ENCODE results near the gene PAK4. TPM values are rescaled to one million over a fixed set of nuclear protein-coding genes. Genes with fewer than 3 reads are reported as not detected.

PAK4 gene
- total and polyA plus RNA-seq, 2 donors from 2014 or later: 52.5 to 55.6 TPM

GRCh38 chr19:39186391-39186790, 60.8 kb downstream of the PAK4 start:
- DNase-seq (no peak), FAIRE-seq (no peak)
- no peak overlapping the region for H3K9ac ChIP-seq (ENCODE audit: low read length in 3 of 3)
- H3K4me3 ChIP-seq (ENCODE audit: low read length in 3 of 3): no peak overlapping the region
- TF ChIP-seq, protein P1, sequence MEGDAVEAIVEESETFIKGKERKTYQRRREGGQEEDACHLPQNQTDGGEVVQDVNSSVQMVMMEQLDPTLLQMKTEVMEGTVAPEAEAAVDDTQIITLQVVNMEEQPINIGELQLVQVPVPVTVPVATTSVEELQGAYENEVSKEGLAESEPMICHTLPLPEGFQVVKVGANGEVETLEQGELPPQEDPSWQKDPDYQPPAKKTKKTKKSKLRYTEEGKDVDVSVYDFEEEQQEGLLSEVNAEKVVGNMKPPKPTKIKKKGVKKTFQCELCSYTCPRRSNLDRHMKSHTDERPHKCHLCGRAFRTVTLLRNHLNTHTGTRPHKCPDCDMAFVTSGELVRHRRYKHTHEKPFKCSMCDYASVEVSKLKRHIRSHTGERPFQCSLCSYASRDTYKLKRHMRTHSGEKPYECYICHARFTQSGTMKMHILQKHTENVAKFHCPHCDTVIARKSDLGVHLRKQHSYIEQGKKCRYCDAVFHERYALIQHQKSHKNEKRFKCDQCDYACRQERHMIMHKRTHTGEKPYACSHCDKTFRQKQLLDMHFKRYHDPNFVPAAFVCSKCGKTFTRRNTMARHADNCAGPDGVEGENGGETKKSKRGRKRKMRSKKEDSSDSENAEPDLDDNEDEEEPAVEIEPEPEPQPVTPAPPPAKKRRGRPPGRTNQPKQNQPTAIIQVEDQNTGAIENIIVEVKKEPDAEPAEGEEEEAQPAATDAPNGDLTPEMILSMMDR (IDR thresholded peaks at IDR 0.05; ENCODE audit: borderline replicate concordance, extremely low read depth, insufficient read depth): no peak
- no peaks in the 10 kb centered on the region for H3K4me1 ChIP-seq (ENCODE audit: control insufficient read depth in 2 of 3, insufficient read depth in 2 of 3, low read depth in 1 of 3, low read length in 3 of 3)
- no peaks in the 10 kb centered on the region for H3K36me3 ChIP-seq (ENCODE audit: control insufficient read depth in 2 of 3, insufficient read depth in 3 of 3, low read length in 3 of 3)
- no peak overlapping the region for H3K27ac ChIP-seq (ENCODE audit: low read depth in 2 of 2, low read length in 2 of 2)
- H3K27me3 ChIP-seq (ENCODE audit: control insufficient read depth, insufficient read depth, low read length): no peaks in the 10 kb centered on the region
- no peaks in the 10 kb centered on the region for H3K9me3 ChIP-seq (ENCODE audit: control insufficient read depth in 2 of 3, insufficient read depth in 1 of 3, low read length in 3 of 3)
- intact Hi-C loops (cut with DNase I): loop anchor here (10.0 kb wide), 1 partner anchor 62 kb away; the partner anchor contains the start of gene PAK4

- no peak overlapping the region for H3K4me3 ChIP-seq (ENCODE audit: low read length in 3 of 3)
- no peaks in the 10 kb centered on the region for H3K9me3 ChIP-seq (ENCODE audit: control insufficient read depth in 2 of 3, insufficient read depth in 1 of 3, low read length in 3 of 3)
- no peaks in the 10 kb centered on the region for H3K27me3 ChIP-seq (ENCODE audit: control insufficient read depth, insufficient read depth, low read length)
- no peak overlapping the region for H3K27ac ChIP-seq (ENCODE audit: low read depth in 2 of 2, low read length in 2 of 2)
- peak in 1 of 5 donors; percentile 62 for DNase-seq
- H3K9ac ChIP-seq (ENCODE audit: low read length in 3 of 3): no peak overlapping the region
- intact Hi-C loops (cut with DNase I): loop anchor here (10.0 kb wide), 1 partner anchor 63 kb away; the partner anchor contains the start of gene PAK4
- TF ChIP-seq, protein P1 (IDR thresholded peaks at IDR 0.05; ENCODE audit: borderline replicate concordance, extremely low read depth, insufficient read depth): no peak
- H3K4me1 ChIP-seq (ENCODE audit: control insufficient read depth in 2 of 3, insufficient read depth in 2 of 3, low read depth in 1 of 3, low read length in 3 of 3): no peaks in the 10 kb centered on the region
- no peaks in the 10 kb centered on the region for H3K36me3 ChIP-seq (ENCODE audit: control insufficient read depth in 2 of 3, insufficient read depth in 3 of 3, low read length in 3 of 3)
- FAIRE-seq: no peak
Observed at GRCh38 chr19:39187552-39187943, 62.0 kb downstream of the PAK4 start.

DNA sequence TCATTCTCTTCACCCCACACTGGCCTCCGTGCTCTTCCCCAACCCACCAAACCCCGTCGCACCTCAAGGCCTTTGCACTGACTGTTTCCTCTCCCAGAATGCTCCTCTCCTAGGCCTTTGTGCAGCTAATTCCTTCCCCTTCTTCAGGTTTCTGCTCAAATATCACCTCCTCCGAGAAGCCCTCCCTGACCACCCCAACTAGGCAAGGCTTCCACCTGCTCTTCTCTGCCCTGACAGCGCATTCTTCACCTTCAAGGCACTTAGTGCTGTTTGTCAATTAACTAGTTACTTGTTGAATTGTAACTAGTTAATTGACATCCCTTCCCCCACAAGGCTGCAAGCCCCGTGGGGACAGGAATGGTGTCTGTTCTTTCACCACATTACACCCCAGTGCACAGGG, 63.4 kb downstream of the PAK4 start:
- no peak overlapping the region for H3K27ac ChIP-seq (ENCODE audit: low read depth in 2 of 2, low read length in 2 of 2)
- H3K36me3 ChIP-seq (ENCODE audit: control insufficient read depth in 2 of 3, insufficient read depth in 3 of 3, low read length in 3 of 3): no peaks in the 10 kb centered on the region
- DNase-seq (no peak), FAIRE-seq (no peak)
- H3K9me3 ChIP-seq (ENCODE audit: control insufficient read depth in 2 of 3, insufficient read depth in 1 of 3, low read length in 3 of 3): no peaks in the 10 kb centered on the region
- intact Hi-C loops (cut with DNase I): loop anchor here (10.0 kb wide), 1 partner anchor 64 kb away; the partner anchor contains the start of gene PAK4
- no peak overlapping the region for H3K4me3 ChIP-seq (ENCODE audit: low read length in 3 of 3)
- H3K4me1 ChIP-seq (ENCODE audit: control insufficient read depth in 2 of 3, insufficient read depth in 2 of 3, low read depth in 1 of 3, low read length in 3 of 3): no peaks in the 10 kb centered on the region
- H3K9ac ChIP-seq (ENCODE audit: low read length in 3 of 3): no peak overlapping the region
- TF ChIP-seq, protein P1 (IDR thresholded peaks at IDR 0.05; ENCODE audit: borderline replicate concordance, extremely low read depth, insufficient read depth): no peak
- no peaks in the 10 kb centered on the region for H3K27me3 ChIP-seq (ENCODE audit: control insufficient read depth, insufficient read depth, low read length)

- intact Hi-C loops (cut with DNase I): no loop called here
- TF ChIP-seq, protein P1 (IDR thresholded peaks at IDR 0.05; ENCODE audit: borderline replicate concordance, extremely low read depth, insufficient read depth): no peak
- no peaks in the 10 kb centered on the region for H3K9me3 ChIP-seq (ENCODE audit: control insufficient read depth in 2 of 3, insufficient read depth in 1 of 3, low read length in 3 of 3)
- DNase-seq: no peak
- H3K4me3 ChIP-seq (ENCODE audit: low read length in 3 of 3): no peak overlapping the region
- no peak overlapping the region for H3K9ac ChIP-seq (ENCODE audit: low read length in 3 of 3)
- H3K27ac ChIP-seq (ENCODE audit: low read depth in 2 of 2, low read length in 2 of 2): no peak overlapping the region
- no peaks in the 10 kb centered on the region for H3K36me3 ChIP-seq (ENCODE audit: control insufficient read depth in 2 of 3, insufficient read depth in 3 of 3, low read length in 3 of 3)
- no peak for FAIRE-seq
- H3K4me1 ChIP-seq (ENCODE audit: control insufficient read depth in 2 of 3, insufficient read depth in 2 of 3, low read depth in 1 of 3, low read length in 3 of 3): no peaks in the 10 kb centered on the region
- H3K27me3 ChIP-seq (ENCODE audit: control insufficient read depth, insufficient read depth, low read length): no peaks in the 10 kb centered on the region
Observed at GRCh38 chr19:39190768-39191167, 65.2 kb downstream of the PAK4 start.
